Stimulated activated CD4-positive, alpha-beta T cell treated with anti-CD3 and anti-CD28 coated beads, Interleukin-2, amount 100 ng/mL, for 4 hours (primary cell): ENCODE data around the gene CD55.

Source experiments
- DNase-seq: peaks from one replicate; pipeline ENCODE4 v3.0.0-alpha.2; 2020; ENCODE audit warnings: low read depth

CD55 gene, protein sequence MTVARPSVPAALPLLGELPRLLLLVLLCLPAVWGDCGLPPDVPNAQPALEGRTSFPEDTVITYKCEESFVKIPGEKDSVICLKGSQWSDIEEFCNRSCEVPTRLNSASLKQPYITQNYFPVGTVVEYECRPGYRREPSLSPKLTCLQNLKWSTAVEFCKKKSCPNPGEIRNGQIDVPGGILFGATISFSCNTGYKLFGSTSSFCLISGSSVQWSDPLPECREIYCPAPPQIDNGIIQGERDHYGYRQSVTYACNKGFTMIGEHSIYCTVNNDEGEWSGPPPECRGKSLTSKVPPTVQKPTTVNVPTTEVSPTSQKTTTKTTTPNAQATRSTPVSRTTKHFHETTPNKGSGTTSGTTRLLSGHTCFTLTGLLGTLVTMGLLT

DNA sequence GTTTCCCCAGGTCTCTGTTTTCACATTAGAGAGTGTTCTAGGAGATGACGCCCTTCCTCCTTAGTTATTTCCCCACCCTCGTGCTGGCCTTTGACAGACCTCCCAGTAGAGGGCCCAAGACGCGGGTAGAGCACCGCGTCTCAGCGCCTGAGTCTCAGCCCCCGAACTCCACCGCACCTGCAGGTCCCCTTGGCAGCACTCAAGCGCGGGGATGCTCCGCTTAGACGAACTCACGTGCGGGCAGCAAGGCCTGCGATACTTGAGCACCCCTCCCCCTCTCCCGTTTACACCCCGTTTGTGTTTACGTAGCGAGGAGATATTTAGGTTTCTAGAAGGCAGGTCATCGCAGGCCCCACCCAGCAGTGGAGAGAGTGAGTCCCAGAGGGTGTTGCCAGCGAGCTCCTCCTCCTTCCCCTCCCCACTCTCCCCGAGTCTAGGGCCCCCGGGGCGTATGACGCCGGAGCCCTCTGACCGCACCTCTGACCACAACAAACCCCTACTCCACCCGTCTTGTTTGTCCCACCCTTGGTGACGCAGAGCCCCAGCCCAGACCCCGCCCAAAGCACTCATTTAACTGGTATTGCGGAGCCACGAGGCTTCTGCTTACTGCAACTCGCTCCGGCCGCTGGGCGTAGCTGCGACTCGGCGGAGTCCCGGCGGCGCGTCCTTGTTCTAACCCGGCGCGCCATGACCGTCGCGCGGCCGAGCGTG, at the start of gene CD55:
TSS of gene CD55 (plus strand) at position 600 of the 711 bp plus-strand sequence. CDS start at position 688, 88 bp downstream.
- DNase-seq, result peak; percentile 96

DNA sequence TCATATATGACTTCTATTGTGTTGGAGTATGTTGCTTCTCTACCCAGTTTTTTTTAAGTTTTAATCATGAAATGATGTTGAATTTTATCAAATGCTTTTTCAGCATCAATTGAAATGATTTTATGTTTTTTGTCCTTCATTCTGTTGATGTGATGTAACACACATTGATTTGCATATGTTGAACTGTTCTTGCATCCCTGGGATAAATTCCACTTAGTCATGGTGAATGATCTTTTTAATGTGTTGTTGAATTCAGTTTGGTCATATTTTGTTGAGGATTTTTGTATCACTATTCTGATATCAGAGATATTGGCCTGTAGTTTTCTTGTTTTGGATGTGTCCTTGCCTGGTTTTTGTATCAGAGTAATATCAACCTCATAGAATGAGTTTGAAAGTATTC, 46.6 kb upstream of the CD55 start:
- DNase-seq, result no peak

DNA sequence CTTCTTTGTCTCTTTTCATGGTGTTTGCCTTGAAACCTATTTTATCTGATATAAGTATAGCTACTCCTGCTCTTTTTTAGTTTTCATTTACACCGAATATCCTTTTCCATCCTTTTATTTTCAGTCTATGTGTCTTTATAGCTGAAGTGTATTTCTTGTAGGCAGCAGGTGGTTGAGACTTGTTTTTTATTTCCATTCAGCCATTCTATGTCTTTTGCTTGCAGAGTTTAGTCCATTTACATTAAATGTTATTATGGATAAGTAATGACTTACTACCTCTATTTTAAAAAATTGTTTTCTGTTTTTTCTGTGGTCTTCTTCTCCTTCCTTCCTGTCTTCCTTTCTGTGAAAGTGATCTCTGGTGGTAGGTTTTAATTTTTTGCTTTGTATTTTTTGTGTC, 45.0 kb upstream of the CD55 start:
- no peak for DNase-seq

DNA sequence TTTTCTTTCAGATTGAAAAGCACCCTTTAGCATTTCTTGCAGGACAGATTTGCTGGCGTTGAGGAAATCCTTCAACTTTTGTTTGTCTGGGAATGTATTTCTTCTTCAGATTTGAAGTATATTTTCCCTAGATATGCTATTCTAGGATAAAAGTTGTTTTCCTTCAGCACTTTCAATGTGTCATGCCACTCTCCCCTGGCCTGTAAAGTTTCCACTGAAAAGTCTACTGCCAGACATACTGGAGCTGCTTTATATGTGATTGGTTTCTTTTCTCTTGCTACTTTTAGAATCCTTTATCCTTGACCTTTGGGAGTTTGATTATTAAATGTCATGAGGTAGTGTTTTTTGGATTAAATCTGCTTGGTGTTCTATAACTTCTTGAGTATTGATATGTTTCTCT, 44.2 kb upstream of the CD55 start:
- DNase-seq, result no peak

DNA sequence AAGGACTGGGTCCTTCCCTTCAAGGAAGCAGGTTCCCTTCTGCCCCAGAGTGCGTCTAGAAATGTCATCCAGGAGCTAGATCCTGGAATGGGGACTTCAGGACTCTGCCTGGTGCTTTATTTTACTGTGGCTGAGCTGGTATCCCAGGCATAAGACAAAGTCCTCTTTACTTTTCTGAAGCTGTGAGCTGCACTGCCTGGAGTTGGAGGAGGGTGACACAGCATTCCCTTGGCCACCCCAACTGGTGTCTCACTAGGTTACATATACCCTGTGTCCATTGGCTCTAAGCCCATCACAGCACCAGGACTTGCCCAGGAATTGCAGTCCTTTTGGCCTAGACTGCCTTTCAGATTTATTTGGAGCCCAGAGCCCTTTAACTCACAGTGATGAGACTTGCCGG, 41.8 kb upstream of the CD55 start:
- DNase-seq, result no peak

DNA sequence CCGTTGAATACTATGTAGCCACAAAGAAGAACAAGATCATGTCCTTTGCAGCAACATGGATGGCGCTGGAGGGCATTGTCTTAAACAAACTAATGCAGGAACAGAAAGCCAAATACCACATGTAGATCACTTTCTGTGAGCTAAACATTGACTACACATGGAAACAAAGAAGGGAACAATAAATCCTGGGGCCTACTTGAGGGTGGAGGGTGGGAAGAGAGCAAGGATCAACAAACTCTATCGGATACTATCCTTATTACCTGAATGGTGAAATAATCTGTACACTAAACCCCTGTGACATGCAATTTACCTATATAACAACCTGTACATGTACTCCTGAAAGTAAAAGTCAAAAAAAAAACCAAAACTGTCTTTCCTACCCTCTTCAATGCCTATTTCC, 40.8 kb upstream of the CD55 start:
- DNase-seq, result no peak

DNA sequence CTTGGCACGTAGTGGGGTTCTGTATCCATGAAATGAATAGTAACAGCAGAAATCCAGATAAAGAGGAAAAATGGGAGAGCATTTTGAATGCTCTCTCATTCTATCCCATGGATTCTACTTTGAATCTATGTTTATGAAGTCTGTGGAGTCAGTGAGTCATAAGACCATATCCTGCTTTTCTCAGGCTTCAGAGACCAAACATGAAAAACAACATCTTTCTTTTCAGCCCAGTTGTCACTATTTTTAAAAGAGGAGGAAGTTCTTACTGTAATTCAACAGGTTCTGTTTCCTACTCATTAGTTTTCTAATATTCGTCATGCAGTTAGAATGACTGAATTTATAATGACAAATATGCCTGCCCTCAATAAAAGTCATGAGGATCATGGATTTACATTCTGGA, 39.4 kb upstream of the CD55 start:
- no peak for DNase-seq

- DNase-seq, result no peak
Measured at GRCh38 chr1:207282496-207283380, 38.7 kb upstream of the CD55 start.

DNA sequence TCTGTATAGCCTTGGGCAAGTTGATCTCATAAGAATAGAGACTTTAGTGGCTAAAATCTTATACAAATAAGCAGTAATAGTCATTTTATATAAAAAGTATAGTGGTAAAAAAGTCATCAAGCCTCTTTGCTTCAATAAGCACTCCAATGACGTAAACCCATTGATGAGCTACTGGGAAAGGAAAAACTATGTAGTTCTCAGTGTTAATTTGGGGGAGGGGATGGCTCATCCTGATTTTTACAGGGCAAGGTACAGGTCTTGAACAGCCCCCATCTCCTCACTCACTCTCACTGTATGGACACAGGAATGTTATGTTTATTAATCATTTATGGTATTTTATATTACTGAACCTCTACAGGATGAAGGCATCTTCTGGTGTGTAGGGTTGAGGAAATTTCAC, 38.1 kb upstream of the CD55 start:
- DNase-seq, result no peak

- no peak for DNase-seq
Measured at GRCh38 chr1:207284209-207284897, 37.1 kb upstream of the CD55 start.

GRCh38 chr1:207286786-207287468, 34.6 kb upstream of the CD55 start:
- no peak for DNase-seq

DNA sequence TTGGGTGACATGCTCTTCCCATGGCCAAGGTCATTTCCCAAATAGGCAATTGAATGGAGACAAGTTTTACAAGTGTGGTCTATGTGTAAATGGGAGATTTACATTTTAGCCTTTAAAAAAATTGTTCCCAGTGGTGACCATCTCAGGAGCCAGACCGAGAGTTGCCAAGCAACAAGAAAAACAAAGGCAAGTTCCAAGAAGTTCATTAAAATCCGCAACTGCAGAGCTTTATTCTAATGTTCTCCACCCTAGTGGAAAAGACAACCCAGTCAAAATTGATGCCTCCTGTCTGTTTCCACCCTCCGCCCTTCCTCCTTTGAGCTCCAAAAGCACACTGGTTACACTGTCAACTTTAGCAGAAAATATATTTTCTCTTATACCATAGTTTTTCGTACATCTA, 33.2 kb upstream of the CD55 start:
- no peak for DNase-seq

DNA sequence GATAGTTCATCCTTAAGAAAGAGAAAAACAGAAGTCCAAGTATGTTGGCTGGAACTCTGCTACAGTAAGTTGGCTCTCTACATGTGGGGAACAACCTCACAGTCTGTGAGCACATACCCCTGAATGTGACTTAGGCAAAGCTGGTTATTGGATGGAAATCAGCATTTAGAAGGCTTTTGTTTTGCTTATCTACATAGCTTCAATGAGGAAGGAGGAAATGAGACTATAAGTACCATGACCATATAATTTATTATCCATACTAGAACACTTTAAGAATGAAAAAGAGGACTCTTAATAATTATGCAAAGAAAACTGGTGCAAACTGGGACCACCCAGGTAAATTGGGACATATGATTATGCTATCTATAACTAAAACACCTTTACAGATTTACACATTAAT, 31.7 kb upstream of the CD55 start:
- no peak for DNase-seq

DNA sequence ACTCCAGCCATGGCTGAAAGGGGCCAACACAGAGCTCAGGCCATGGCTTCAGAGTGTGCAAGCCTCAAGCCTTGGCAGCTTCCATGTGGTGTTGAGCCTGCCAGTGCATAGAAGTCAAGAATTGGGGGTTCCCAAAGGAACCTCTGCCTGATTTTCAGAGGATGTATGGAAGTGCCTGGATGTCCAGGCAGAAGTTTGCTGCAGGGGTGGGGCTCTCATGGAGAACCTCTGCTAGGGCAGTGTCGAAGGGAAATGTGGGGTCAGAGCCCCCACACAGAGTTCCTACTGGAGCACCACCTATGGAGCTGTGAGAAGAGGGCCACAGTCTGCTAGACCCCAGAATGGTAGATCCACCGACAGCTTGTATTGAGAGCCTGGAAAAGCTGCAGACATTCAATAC, 29.8 kb upstream of the CD55 start:
- DNase-seq, result no peak

DNA sequence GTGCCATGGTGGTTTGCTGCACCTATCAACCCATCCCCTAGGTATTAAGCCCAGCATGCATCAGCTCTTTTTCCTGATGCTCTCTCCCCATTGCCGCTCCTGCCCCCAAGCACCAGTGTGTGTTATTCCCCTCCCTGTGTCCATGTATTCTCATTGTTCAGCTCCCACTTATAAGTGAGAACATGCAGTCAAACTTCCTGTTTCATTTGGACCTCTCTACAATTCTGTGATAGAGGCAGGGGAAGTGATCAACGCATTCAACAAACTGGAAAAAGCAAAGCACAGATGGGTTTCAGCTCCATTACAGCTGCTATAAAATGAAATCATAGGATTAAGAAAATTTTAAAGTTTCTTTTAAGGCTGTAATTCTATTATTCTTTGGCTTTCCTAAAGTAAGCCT, 23.3 kb upstream of the CD55 start:
- DNase-seq, result no peak

GRCh38 chr1:207298636-207299398, 22.7 kb upstream of the CD55 start:
- DNase-seq, result no peak

- no peak for DNase-seq
Measured at GRCh38 chr1:207300970-207301369, 20.5 kb upstream of the CD55 start.

DNA sequence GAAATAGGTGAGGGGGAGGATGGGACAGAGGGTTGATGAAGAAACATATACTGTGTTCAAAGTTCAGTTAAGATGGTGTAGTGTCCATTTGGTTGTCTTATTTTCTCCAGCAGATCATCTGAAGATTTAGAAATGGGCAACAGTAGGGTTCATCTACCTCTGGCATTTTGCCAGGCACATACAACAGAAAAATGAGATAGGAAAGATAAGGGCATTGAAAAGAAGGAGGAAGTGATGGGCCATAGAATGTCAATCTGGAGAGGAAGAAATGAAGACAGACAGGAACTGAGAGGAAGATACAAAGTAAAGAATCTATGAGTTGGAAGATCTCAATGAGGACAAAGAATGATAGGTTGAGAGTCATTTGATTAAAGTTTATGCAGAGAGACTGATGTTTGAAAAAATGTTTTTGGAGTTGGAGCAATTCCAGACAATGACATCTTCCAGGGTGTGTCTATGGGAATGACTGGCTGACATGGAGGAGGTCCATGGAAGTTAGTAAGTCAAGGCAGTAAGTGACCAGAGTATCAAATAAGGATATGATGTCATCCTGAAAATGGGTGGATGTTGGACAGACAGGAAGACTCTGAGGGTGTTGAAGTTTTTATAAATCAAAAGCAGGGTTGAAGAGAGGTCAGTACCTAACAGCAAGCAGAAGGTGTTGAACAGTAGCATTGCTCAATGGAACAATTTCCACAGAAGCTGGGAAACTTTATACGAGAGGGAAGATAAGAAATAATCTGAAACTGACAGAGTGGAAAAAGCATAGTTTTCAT, 18.7 kb upstream of the CD55 start:
- DNase-seq, result no peak

GRCh38 chr1:207304710-207305488, 16.6 kb upstream of the CD55 start:
- DNase-seq, result no peak
